ENCODE measurements around the gene CEMP1. TPM values are rescaled to one million over a fixed set of nuclear protein-coding genes. Genes with fewer than 3 reads are reported as not detected.

CEMP1 gene
- total and polyA plus RNA-seq, 5 donors from 2014 or later, result 0.27 to 3.8 (median 3.7) TPM

- no peaks in the 10 kb centered on the region for H3K36me3 ChIP-seq (ENCODE audit: control insufficient read depth, insufficient read depth, low read length)
- ATAC-seq (ENCODE audit: low read depth in 2 of 2), result no peak
- no peaks in the 10 kb centered on the region for H3K36me3 Mint-ChIP-seq
- H3K9me3 ChIP-seq (ENCODE audit: control insufficient read depth in 2 of 2, low read length in 2 of 2), result no peaks in the 10 kb centered on the region
- H3K27me3 ChIP-seq (ENCODE audit: control insufficient read depth, insufficient read depth, low read length), result no peaks in the 10 kb centered on the region
- H3K4me1 ChIP-seq (ENCODE audit: control insufficient read depth, insufficient read depth, low read length, poor library complexity, severe bottlenecking), result peaks cover 8% of the 10 kb centered on the region
- no peak overlapping the region for H3K4me3 Mint-ChIP-seq
- peaks cover 0 to 16% (median 1%) of the 10 kb centered on the region in 4 donors for H3K4me1 Mint-ChIP-seq
- DNase-seq, result no peak
- H3K27me3 Mint-ChIP-seq, result no peaks in the 10 kb centered on the region
- H3K27ac Mint-ChIP-seq, result no peak overlapping the region
- H3K4me3 ChIP-seq (ENCODE audit: low read depth, low read length), result no peak overlapping the region
- H3K9me3 Mint-ChIP-seq, result no peaks in the 10 kb centered on the region
- no peak overlapping the region for H3K27ac ChIP-seq (ENCODE audit: insufficient read depth, low read length, poor library complexity, severe bottlenecking)
These were observed 22.3 kb downstream of the CEMP1 start for GRCh38 chr16:2508722-2509400.

DNA sequence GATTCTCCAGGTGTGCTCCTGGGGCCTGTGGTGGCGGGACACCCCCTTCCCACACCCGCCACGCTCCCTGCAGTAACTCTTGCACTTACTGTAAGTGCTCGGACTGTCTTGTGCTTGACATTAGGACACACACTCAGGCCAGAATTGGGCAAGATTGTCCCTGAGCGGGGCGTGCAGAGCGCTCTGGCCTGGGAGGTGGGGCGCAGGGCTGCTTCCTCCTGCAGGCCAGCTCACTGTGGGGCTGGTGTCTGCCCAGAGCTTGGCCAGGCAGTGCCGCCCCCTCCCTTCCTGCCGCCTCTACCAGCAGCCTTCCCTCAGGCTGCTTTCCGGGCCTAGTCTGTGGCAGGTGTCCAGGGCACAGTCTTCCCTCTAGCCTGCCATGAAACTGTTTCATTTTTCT, 23.5 kb downstream of the CEMP1 start:
- Histone ChIP-seq H3K36me3 (ENCODE audit: control insufficient read depth, insufficient read depth, low read length) (no peaks in the 10 kb centered on the region), H3K27me3 (ENCODE audit: control insufficient read depth, insufficient read depth, low read length) (no peaks in the 10 kb centered on the region), H3K4me1 (ENCODE audit: control insufficient read depth, insufficient read depth, low read length, poor library complexity, severe bottlenecking) (peaks cover under 1% of the 10 kb centered on the region), H3K27ac (ENCODE audit: insufficient read depth, low read length, poor library complexity, severe bottlenecking) (no peak overlapping the region), H3K4me3 (ENCODE audit: low read depth, low read length) (no peak overlapping the region), H3K9me3 (ENCODE audit: control insufficient read depth in 2 of 2, low read length in 2 of 2) (no peaks in the 10 kb centered on the region)
- Mint-ChIP-seq H3K4me1 (peaks cover 0 to 8% (median under 1%) of the 10 kb centered on the region in 4 donors), H3K9me3 (no peaks in the 10 kb centered on the region), H3K27ac (no peak overlapping the region), H3K27me3 (no peaks in the 10 kb centered on the region), H3K4me3 (no peak overlapping the region), H3K36me3 (no peaks in the 10 kb centered on the region)
- DNase-seq (no peak), ATAC-seq (ENCODE audit: low read depth in 2 of 2) (no peak)

DNA sequence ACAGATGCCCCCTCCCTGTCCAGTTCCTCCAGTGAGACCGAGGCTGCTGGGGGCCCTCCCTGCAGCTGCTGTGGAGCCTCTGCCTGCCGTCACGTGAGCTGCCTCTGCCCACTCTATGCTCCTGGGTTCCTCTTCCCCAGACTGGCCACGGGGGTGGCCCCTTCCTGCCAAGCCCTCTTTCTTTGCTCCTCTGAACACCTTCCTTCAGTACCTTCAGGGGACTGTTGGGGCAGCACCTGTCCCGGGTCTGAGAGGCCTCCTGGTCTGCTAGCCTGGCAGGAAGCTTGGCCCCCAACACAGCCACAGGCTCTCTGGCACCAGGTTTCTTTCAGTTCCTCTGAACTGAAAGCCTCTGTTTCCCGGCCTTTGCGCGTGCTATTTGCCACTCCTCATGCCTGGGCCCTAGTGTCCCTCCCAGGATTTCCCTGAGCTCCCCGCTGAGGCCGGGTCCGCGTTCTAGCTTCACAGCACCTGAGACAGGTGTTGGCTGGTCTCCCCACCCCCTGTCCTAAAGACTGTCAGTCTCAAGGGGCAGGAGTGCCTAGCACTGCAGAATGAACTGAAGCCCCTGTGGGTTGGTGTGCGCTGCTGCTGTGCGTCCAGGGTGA, 24.1 kb downstream of the CEMP1 start:
- Histone ChIP-seq H3K36me3 (ENCODE audit: control insufficient read depth, insufficient read depth, low read length) (no peaks in the 10 kb centered on the region), H3K4me3 (ENCODE audit: low read depth, low read length) (no peak overlapping the region), H3K27me3 (ENCODE audit: control insufficient read depth, insufficient read depth, low read length) (no peaks in the 10 kb centered on the region), H3K4me1 (ENCODE audit: control insufficient read depth, insufficient read depth, low read length, poor library complexity, severe bottlenecking) (no peaks in the 10 kb centered on the region), H3K27ac (ENCODE audit: insufficient read depth, low read length, poor library complexity, severe bottlenecking) (no peak overlapping the region), H3K9me3 (ENCODE audit: control insufficient read depth in 2 of 2, low read length in 2 of 2) (no peaks in the 10 kb centered on the region)
- Mint-ChIP-seq H3K4me3 (peak overlapping the region in 1 of 4 donors; percentile 32), H3K27ac (no peak overlapping the region), H3K27me3 (no peaks in the 10 kb centered on the region), H3K36me3 (no peaks in the 10 kb centered on the region), H3K4me1 (peaks cover 0 to 3% (median 0%) of the 10 kb centered on the region in 4 donors), H3K9me3 (no peaks in the 10 kb centered on the region)
- DNase-seq (no peak), ATAC-seq (ENCODE audit: low read depth in 2 of 2) (peak; percentile 33 to 47)

DNA sequence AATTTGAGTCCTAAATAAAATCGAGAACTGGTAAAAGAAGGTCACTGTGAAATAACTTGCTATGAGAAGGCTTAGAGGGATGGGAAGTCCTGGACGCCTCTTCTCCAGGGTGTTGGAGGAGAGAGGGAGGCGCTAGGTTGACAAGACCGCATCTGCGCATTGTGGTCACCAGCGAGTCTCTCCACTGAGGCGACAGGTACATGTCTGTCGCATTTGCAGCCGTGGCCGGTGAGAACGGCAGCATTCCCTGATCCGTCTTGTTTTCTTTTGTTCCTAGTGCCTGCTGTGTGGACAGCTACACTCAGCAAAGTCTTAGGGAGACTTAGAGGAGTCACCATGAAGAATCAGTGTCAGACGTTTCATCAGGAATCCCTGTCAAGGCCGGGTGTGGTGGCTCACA, 25.5 kb downstream of the CEMP1 start:
- Histone ChIP-seq H3K27me3 (ENCODE audit: control insufficient read depth, insufficient read depth, low read length) (no peaks in the 10 kb centered on the region), H3K4me1 (ENCODE audit: control insufficient read depth, insufficient read depth, low read length, poor library complexity, severe bottlenecking) (peaks cover 5% of the 10 kb centered on the region), H3K9me3 (ENCODE audit: control insufficient read depth in 2 of 2, low read length in 2 of 2) (no peaks in the 10 kb centered on the region), H3K27ac (ENCODE audit: insufficient read depth, low read length, poor library complexity, severe bottlenecking) (no peak overlapping the region), H3K36me3 (ENCODE audit: control insufficient read depth, insufficient read depth, low read length) (no peaks in the 10 kb centered on the region), H3K4me3 (ENCODE audit: low read depth, low read length) (no peak overlapping the region)
- DNase-seq (no peak), ATAC-seq (ENCODE audit: low read depth in 2 of 2) (no peak)
- H3K36me3 Mint-ChIP-seq, result no peaks in the 10 kb centered on the region
- no peak overlapping the region for H3K27ac Mint-ChIP-seq
- H3K4me3 Mint-ChIP-seq, result no peak overlapping the region
- peaks cover 0 to 2% (median 0%) of the 10 kb centered on the region in 4 donors for H3K4me1 Mint-ChIP-seq
- H3K27me3 Mint-ChIP-seq, result no peaks in the 10 kb centered on the region
- no peaks in the 10 kb centered on the region for H3K9me3 Mint-ChIP-seq

DNA sequence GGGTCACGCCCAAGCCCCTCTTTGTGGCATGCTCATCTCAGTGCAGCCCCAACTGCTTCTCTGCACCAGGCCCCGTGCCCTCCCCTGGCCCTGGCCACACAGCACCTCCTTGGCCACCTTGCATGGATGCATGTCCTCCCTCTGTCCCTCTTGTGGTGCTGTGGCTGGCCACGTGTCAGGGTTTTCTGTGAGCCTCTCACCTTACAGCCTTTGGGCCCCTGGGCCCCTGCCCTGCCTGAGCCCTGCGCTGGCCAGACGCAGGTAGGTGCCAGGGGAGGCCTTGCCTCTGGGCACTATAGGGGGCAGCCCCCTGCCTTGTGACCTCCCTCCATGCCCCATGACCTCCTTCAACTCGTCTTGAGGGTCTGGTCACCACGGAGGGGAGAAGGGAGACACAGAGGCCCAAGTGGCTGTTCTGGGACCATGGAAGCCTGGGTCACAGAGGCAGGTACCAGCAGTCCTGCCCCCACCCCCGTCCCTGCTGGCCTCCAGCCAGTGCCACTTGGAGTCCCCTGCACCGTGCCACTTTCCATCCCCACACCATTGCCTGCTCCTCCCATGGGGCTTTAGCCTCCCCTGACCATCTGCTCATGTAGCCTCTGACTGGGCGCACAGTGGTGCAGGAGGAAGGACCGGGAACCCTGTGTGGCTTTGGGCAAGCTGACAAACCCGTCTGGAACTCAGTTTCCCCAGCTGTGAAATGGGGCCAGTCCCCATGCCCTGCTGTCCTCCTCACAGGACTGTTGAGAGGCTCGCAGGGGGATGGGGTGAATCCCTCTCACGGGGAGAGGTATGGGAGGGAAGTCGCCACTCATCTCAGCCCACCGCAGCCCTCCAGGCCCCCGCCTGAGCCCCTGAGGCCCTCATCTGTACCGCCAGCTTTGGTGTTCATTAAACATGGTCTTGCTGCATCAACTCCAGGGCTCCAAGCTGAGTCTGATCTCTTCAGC, 29.0 kb downstream of the CEMP1 start:
- H3K36me3 Mint-ChIP-seq, result no peaks in the 10 kb centered on the region
- no peak for DNase-seq
- no peak for ATAC-seq (ENCODE audit: low read depth in 2 of 2)
- peaks cover 5% of the 10 kb centered on the region for H3K4me1 ChIP-seq (ENCODE audit: control insufficient read depth, insufficient read depth, low read length, poor library complexity, severe bottlenecking)
- H3K4me1 Mint-ChIP-seq, result peaks cover 0 to 2% (median 1%) of the 10 kb centered on the region in 4 donors
- no peaks in the 10 kb centered on the region for H3K9me3 ChIP-seq (ENCODE audit: control insufficient read depth in 2 of 2, low read length in 2 of 2)
- peaks cover 0 to 2% (median 0%) of the 10 kb centered on the region in 7 donors for H3K9me3 Mint-ChIP-seq
- H3K27ac Mint-ChIP-seq, result no peak overlapping the region
- no peaks in the 10 kb centered on the region for H3K36me3 ChIP-seq (ENCODE audit: control insufficient read depth, insufficient read depth, low read length)
- peak overlapping the region in 1 of 4 donors; percentile 8 for H3K4me3 Mint-ChIP-seq
- no peaks in the 10 kb centered on the region for H3K27me3 Mint-ChIP-seq
- no peak overlapping the region for H3K27ac ChIP-seq (ENCODE audit: insufficient read depth, low read length, poor library complexity, severe bottlenecking)
- no peaks in the 10 kb centered on the region for H3K27me3 ChIP-seq (ENCODE audit: control insufficient read depth, insufficient read depth, low read length)
- no peak overlapping the region for H3K4me3 ChIP-seq (ENCODE audit: low read depth, low read length)

DNA sequence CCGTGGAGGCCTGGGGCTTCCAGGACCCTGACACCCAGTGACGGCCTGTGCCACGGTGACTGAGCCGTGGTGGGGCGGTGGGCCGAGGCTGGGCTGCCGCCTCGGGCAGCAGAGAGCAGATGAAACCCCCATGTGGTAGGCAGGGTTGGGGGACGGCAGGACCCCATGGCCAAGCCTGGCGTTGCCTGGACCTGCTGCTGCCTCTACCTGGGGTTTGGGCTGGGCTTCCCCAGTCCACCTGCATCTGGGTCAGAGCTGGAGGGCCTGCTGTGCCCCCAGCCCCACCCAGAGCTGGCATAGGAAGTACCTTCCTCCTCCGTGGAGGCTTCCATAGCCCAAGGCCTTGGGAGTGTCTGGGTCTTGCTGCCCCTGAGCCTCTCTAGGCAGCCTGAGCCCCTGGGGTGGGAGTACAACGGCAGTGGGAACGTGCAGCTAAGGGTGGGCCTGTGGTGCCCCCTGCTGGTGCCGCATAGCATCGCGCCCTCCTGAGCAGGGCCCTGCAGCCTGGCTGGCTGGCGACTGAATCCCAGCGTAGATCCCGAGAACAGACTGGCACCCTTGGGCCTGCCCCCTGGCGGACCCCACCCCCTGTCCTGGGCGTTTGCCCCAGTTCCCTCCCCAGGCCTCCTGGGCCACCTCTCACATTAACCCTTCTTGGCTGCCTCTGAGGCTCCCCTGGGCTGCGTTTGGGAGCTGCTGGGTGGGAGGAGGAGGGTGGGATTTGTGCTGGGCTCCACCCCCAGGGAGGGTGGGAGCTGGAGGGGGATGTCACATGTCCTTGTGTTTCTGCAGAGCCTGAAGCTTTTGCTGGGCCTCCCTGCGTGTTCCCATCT, 30.1 kb downstream of the CEMP1 start:
- no peak overlapping the region for H3K4me3 Mint-ChIP-seq

DNA sequence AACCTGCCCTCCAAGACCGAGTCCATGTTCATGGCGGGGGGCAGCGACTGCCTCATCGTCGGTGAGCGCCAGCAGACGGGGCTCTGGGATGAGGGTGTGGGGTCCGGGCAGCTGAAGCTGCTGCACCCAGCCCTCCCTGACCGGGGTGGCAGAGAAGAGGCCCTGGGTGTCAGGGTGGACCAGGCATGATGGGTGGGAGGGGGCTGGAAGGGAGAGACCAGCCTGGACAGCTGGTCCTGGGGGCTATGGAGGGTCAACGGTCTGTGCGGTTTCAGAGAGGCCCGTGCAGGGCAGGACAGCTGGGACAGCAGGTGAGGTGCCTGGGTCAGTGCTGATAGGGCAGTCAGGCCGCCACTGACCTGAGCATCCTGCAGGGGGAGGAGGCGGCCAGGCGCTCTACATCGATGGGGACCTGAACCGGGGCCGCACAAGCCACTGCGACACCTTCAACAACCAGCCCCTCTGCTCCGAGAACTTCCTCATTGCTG, 30.7 kb downstream of the CEMP1 start:
- H3K4me3 Mint-ChIP-seq, result no peak overlapping the region
- H3K4me3 ChIP-seq (ENCODE audit: low read depth, low read length), result no peak overlapping the region
- no peaks in the 10 kb centered on the region for H3K9me3 ChIP-seq (ENCODE audit: control insufficient read depth in 2 of 2, low read length in 2 of 2)
- H3K36me3 ChIP-seq (ENCODE audit: control insufficient read depth, insufficient read depth, low read length), result peaks cover 3% of the 10 kb centered on the region
- H3K27ac Mint-ChIP-seq, result no peak overlapping the region
- H3K27ac ChIP-seq (ENCODE audit: insufficient read depth, low read length, poor library complexity, severe bottlenecking), result no peak overlapping the region
- no peaks in the 10 kb centered on the region for H3K27me3 ChIP-seq (ENCODE audit: control insufficient read depth, insufficient read depth, low read length)
- no peaks in the 10 kb centered on the region for H3K36me3 Mint-ChIP-seq
- peaks cover 0 to 2% (median 0%) of the 10 kb centered on the region in 7 donors for H3K9me3 Mint-ChIP-seq
- no peak for ATAC-seq (ENCODE audit: low read depth in 2 of 2)
- DNase-seq, result no peak
- no peaks in the 10 kb centered on the region for H3K27me3 Mint-ChIP-seq
- H3K4me1 Mint-ChIP-seq, result peaks cover 0 to 2% (median 1%) of the 10 kb centered on the region in 4 donors
- peaks cover 5% of the 10 kb centered on the region for H3K4me1 ChIP-seq (ENCODE audit: control insufficient read depth, insufficient read depth, low read length, poor library complexity, severe bottlenecking)

More for the DNA sequence above, 30.1 kb downstream of the CEMP1 start:
- H3K27ac Mint-ChIP-seq, result no peak overlapping the region
- Histone ChIP-seq H3K27me3 (ENCODE audit: control insufficient read depth, insufficient read depth, low read length) (no peaks in the 10 kb centered on the region), H3K36me3 (ENCODE audit: control insufficient read depth, insufficient read depth, low read length) (peaks cover 3% of the 10 kb centered on the region), H3K4me3 (ENCODE audit: low read depth, low read length) (no peak overlapping the region), H3K27ac (ENCODE audit: insufficient read depth, low read length, poor library complexity, severe bottlenecking) (no peak overlapping the region), H3K4me1 (ENCODE audit: control insufficient read depth, insufficient read depth, low read length, poor library complexity, severe bottlenecking) (peaks cover 5% of the 10 kb centered on the region), H3K9me3 (ENCODE audit: control insufficient read depth in 2 of 2, low read length in 2 of 2) (no peaks in the 10 kb centered on the region)
- DNase-seq (peak; percentile 67 to 77 (median 76)), ATAC-seq (ENCODE audit: low read depth in 2 of 2) (peak; percentile 85 to 87)
- peaks cover 0 to 2% (median 1%) of the 10 kb centered on the region in 4 donors for H3K4me1 Mint-ChIP-seq
- H3K27me3 Mint-ChIP-seq, result no peaks in the 10 kb centered on the region
- H3K36me3 Mint-ChIP-seq, result no peaks in the 10 kb centered on the region
- H3K9me3 Mint-ChIP-seq, result peaks cover 0 to 2% (median 0%) of the 10 kb centered on the region in 7 donors

All from CD4-positive, CD25-positive, alpha-beta regulatory T cell (primary cell).